Measurements from ENCODE around the gene PLD4.

The PLD4 gene

DNA sequence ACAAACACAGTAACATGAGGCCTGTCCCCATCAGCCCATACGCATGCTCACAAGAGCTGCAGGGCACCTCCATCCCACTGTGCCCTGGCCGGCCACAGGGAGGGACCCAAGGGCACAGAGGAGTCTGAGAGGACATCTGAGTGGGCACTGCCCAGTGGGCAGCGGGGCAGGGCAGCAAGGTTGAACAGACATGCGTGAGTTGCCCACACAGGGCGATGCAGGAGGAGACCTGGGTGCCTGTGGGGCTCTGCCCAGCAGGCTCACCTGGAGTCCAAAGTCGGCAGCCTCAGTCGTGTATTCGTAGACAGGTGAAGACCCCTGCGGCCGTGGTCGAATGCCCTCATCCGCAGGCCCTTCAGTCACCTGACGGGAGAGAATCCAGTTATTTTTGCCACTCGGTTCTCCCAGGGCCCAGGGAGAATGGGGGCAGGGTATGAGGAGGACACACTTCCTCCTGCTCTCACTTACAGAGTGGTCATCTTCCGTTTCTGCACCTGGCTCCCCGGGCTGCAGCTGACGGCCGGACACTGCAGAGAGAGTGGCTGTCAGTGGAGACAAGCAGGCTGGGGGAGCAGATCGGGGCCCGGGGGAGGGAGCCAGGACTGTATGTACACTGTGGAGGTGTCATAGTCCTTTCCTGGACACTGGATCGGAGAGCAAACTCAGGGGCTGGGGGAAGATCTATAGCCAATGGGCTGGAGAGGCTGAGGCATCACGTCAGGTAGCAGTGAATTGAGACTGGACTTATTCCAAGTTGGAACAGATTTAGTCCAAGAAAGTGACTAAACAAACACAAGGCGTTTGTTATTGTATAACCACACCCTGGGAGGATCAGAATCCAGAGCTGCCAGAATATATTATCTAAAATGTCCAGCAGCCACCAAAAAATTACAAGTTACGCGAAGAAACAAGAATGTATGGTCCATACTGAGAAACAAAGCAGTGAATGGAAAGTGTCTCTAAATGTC, 32.8 kb downstream of the PLD4 start:
- FAIRE-seq: no peak

GRCh38 chr14:104964546-104964945, 39.9 kb downstream of the PLD4 start:
- no peak for FAIRE-seq

GRCh38 chr14:104965561-104966231, 41.0 kb downstream of the PLD4 start:
- no peak for FAIRE-seq

DNA sequence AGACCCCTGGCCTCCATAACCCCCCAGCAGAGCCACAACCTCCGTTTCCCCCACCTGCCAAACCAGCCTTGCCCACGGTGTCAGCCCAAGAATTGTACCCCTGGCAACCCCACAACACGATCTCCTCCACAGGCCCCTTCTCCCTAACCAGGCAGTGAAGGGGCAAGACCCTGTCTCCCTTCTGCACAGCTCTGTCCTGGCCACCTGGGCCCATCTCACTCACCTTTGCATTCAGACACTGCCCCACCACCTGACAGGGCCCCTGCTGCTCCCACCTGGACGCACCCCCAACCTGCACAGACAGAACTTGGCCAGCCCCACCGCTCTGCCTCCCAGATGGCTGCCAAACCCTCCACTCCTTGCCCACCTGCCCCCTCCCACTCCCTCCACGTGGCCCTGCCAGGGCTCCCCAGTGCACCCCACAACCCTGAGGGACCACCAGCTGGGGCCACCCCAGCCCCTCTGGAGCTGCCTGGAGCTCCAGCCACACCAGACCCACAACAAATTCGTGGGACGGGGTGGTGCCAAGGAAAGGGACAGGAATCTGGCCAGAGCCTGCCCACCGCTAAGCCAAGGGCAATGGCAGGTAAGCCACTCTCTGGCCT, 41.7 kb downstream of the PLD4 start:
- no peak for FAIRE-seq

DNA sequence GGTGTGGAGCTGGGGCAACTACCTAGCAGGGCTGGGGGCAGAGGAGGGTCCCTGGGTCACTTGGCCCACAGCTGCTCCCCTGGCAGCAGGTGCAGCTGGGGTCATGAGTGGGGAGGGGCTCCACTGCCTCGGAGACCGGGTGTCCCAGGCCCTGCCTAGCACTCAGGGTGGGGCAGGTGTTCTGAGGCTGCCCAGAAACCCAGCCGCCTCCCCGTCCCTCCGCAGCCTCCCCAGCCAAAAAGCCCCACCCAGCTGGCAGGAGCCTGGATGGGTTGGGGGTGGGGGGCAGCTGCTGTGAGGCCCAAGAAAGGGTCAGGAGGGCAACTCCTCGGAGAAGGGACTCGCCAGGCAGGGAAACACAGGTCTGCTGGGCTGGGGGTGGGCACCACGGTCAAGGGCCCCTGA, 42.3 kb downstream of the PLD4 start:
- no peak for FAIRE-seq

- FAIRE-seq: no peak
Observed at GRCh38 chr14:104967386-104968152, 42.9 kb downstream of the PLD4 start.

DNA sequence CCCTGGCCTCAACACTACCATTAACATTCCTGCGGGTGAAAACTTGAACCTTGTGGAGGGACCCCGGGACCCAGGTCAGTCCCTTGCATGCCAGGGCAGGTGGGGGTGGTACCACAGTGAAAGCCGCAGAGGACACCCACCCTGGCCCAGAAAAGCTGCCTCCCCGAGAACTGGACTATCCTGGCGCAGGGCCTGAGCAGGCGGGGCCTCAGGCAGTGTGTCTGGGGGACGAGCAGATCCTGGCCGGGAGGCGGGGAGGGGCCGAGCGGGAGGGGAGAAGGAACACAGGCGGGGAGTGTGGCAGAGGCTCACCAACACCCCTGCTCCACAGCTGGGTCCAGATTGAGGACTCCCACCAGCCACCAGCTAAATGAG, 43.5 kb downstream of the PLD4 start:
- FAIRE-seq: no peak

DNA sequence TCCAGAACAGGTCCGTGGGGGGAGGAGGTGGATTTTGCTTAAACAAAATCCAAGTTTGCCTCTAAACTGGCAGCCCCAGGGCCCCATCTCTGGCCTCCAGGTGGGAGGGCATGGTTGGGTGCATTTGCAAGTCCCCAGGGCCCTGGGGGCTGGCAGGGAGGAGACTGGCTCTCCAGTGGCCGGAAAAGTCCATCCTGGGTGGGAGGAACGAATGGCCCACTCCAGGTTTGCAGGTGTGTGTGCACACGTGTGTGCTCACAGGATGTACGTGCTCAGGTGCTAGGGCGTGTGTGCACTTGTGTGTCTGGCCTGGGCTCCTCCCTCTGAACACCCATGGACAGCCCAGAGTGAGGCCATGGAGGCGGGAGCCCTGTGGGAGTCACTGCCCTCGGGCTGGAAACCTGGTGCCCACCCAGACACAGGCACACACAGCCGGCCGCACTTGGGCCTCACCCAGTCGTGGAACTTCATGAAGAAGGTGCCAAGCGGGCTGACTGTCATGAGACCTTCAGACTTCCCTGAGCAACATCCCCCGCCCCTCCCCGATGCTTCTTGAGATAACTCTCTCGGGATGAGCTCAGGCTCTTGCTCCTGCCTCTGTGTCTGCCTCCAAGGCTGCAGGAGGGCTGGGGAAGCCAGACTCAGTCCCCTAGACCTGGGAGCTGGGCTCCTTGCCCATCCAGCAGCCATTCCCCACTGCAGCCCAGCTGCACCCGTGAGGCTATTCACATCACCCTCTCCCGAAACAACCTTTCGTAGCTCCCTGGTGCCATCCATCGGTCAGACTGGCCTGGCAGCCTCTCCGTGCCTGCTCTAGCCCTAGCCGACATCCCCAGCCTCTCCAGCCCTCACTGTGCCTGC, 44.1 kb downstream of the PLD4 start:
- FAIRE-seq: no peak

DNA sequence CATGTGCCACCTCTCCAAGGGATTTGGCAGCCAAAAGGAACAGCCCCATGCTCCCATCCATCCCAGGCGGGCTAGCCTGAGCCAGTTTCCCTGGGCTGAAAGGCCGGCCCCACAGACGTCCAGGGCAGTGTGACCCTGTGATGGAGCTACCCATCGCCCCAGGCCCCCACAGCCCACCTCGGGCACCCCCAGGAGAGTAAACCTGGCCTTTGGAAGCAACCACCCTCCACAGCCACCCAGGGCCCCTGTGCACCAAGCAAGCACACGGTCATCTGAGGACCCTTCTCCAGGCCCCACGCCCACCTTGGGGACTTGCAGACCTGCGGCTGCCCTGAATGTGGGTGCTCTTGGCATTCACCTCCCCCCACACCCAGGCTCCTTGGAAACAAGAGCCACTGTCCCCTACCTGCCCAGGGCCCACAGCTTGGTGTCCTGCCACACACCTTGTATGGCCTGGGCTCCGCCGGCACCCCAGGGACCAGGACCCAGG, 45.1 kb downstream of the PLD4 start:
- FAIRE-seq: no peak

DNA sequence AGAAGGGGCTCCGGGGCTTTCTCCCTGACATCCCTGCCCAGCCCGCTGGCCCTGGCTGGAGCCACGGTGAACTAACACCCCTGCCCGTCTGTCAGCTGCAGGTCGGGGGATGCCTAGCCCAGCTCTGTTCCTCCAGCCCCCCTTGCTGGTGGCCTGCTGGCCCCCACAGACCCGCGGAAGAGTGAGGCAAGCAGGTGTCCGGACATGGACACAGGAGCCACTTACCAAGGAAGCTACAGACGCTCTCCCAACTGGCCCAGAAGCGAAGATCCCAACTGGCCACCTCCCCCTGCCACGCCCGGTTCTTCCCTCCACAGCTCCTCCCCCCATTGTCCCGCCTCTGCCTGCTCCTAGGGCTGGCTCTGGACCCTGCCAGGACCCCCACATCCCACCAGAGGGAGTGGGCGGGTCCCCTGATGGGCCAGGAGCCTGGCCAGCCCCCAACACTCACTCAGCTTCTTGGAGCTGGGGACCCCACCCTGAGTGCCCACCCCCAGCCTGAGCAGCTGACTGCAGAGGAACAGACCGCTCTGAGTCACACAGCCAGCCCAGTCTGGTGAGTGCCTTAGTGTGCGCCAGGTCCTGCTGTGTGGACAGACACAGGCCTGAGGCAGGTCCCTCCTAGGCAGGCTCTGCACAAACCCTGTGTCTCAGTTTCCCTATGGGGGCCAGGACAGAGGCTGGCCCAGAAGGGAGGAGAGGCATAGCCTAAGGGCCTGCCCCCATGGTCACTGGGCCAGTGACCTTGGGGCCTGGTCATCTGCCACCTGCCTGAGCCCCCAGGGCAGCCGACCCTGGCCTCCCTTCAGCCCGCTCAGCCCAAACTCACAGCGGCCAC, 45.8 kb downstream of the PLD4 start:
- no peak for FAIRE-seq

DNA sequence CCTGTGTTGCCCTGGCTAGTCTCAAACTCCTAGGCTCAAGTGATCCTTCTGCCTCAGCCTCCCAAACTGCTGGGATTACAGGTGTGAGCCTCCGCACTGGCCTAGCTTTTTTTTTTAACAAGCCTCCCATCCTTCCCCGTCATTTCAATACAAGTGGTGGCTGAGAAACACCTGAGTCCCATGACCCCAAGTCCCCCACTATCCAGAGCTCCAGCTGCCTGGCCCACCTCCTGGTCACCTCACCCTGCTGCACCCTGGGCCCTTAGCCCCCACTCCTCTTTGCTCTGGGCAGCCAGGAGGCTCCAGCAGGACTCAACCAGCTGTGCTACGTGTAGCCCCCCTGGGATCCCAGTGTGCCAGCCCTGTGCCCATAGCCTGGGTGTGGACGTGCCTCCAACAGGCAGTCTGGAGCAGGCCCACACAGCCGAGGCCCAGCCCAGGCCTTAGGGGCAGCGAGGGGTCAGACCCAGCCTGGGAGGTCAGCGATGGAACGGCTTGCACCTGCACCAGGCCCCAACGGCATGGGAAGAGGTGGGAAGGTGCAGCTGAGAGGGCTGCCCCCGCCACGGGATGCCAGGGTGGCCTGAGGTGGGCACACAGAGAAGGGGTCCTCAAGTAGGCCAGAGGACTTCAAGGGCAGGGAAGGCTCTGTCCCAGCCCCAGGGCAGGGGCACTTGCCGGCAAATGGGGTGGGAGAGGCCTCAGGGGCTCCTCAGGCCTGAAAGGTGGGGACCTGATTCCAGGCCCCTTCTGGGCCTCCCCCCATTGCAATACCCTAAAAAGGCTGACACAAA, 47.0 kb downstream of the PLD4 start:
- no peak for FAIRE-seq

- FAIRE-seq: no peak
Observed at GRCh38 chr14:104972301-104973134, 47.8 kb downstream of the PLD4 start.

GRCh38 chr14:104973135-104973384, 48.4 kb downstream of the PLD4 start:
- FAIRE-seq: no peak

DNA sequence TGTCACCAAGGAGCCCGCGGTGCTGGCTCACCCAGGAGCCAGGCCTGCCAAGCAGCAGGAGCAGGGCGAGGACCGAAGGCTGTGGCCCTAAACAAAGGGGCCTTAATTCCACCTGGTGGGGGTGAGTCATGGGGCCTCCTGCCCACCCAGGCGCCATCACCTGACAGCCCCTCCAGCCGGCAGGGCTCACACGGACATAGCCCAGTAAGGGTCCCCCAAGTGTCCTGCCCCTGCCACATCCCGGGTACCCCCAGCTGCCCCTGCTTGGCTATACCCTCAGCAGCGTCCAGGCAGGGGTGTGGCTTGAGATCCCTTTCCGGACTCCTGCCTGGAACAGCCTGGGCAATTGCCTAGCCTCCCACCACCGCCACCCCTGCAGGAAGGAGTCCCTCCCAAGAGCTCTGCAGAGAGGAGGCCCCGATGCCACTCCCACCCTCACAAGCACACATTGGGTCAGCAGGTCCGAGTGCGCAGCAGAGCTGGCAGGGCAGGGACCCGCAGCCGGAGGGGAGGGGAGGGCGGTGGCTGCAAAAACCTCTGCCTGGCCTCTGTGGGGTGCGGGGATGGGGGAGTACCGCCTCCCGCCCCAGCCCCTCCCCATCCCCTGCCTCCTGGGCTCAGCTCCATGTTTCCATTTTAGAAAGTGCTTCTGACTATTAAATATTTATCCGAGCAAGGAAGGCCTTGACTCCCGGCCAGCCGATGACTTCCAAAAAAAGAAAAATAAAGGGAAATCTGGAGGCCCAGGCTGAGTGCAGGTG, 48.9 kb downstream of the PLD4 start:
- FAIRE-seq: no peak

DNA sequence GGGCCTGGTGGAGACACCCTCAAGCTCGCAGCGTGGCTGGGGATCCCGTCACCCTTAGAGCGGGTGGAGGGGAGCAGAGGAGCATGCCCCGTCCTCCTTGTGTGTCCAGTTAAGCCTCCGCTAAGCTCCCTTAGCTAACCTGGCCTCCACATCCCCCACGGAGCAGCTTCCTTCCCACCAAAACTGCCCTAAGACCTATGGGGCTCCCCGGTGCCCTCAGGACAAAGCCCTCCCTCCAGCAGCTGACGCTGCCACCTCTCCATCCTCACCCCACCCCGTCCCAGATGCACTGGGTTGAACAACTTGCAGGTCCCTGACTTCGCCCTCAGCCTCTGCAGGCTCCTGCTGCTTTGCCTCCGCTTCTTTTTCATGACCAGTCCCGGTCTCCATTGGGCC, 49.5 kb downstream of the PLD4 start:
- FAIRE-seq: no peak

DNA sequence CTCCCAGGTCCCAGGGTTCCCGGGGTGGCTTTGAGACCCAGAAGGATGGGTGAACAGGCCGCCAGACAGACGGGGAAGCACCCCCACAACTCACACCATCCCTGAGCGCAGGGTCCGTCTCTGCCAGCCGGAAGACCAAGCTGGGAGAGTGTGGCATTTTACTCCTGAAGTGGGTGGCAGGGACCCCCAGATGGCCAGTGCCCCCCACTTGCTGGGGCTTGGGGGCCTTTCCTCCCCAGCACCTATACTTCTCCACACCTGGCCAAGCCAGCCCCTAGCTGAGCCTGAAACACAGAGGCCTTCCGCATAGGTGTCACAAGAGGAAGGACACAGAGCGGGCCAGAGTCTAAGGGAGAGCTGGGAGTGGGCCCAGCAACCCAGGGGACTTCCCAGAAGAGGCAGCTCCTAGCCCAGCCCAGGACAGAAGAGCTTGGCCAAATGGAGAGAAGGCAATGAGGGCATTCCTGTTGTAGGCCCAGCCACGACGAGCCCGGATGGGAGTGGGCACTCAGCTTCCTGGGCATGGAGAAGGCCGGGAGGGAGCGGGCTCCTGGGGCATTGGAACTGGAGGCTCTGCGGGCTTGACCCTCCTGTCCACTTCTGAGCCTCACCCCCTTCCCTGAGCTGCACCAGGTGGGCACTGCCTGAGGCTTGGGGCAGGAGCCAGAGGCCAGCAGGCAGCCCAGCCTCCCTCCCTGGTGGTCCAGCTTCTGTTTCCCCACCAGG, 50.1 kb downstream of the PLD4 start:
- no peak for FAIRE-seq

DNA sequence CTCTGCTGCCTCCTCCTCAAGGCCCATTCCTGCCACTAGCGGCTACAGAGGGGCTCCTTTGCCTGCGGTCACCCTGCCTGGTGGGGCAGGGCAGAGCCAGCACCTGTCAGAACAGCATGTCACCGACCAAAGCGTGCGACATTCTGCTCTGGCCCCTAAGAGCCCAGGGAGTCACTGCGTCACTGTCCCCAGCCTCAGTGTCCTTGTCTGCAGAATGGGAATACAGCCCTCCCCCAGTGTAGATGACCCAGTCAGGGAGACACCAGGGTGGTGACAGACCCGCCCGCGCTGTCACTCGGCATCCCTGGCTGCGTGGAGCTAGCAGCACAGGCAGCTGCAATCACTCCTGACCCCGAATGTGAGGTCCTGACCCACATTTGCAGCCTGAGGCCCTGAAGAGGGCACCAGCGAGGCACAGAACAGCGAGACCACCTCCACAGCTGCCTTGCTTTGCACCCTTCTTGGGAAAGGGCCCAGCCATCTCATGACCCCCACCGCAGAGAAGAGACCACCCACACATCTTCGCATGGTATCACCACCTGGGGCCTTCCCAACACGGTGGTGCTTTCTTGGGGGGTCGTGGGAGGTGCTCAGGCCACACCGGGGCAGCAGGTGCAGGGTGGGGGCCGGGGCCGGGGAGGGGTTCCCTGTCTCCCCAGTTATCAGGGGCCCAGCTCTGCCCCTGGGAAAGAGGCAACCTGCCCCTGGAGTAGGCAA, 51.0 kb downstream of the PLD4 start:
- no peak for FAIRE-seq

Data from colon (tissue), 2 donors.